Esophagus squamous epithelium (tissue), 4 donors: ENCODE measurements around the gene RGS3.

Experiments used
- CTCF ChIP-seq, 6 experiments: fragments of 450-650 bp in 4 of 6; fragments of 200-600 bp in 2 of 6; sonication (generic) in 2 of 6; IDR thresholded peaks; one replicate each; pipeline ENCODE4 v1.5.1; 2016 to 2019; ENCODE audit warnings: antibody characterized with exemption in 6 of 6, mild to moderate bottlenecking in 4 of 6, moderate library complexity in 4 of 6
- POLR2A ChIP-seq, 4 donors: fragments of 450-650 bp; IDR thresholded peaks; one replicate each; pipeline ENCODE4 v1.6.1; 2017; ENCODE audit warnings: antibody characterized with exemption in 4 of 4, mild to moderate bottlenecking in 4 of 4, moderate library complexity in 3 of 4

- TF ChIP-seq POLR2A (IDR thresholded peaks at IDR 0.05) (no peak), CTCF (IDR thresholded peaks at IDR 0.05) (no peak)
Observed at GRCh38 chr9:113588936-113589335, 125.4 kb downstream of the RGS3 start.
